ENCODE results near the gene TRMT1. TPM values are rescaled to one million over a fixed set of nuclear protein-coding genes. Genes with fewer than 3 reads are reported as not detected.

The TRMT1 gene
- total and polyA plus RNA-seq, 2 of the 8 experiments (the other 6 are each of a cell fraction or from before 2014, with no cell fraction given) = 77.4 to 99.3 TPM

DNA sequence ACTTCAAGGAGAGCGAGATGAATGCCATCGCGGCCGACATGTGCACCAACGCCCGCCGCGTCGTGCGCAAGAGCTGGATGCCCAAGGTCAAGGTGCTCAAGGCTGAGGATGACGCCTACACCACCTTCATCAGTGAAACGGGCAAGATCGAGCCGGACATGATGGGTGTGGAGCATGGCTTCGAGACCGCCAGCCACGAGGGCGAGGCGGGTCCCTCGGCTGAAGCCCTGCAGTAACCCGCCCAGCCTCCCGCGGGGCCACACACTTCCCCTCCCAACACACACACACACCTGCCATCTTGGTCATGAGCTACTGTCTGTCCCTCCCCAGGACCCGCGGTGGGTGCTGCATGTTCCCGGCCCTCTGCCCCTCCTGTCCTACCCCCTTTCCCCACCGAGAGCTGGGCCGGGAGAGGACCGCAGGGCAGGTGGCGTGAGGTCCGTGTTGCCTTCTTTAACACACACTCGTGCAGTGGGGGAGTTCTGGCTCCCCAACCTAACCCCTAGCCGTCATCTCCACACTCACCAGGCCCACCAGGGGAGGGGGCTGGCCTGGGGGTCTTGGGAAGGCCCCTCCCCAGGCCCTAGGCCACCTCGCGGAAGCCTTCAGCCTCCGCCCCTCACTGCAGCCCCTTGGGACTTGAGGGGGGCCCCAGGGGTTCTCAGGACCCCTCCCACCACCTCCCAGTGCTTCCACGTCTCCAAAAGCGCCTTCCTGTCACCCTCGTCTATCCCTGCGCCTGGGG lies 21.8 kb upstream of the TRMT1 start (continued):
- TF ChIP-seq, protein P1, sequence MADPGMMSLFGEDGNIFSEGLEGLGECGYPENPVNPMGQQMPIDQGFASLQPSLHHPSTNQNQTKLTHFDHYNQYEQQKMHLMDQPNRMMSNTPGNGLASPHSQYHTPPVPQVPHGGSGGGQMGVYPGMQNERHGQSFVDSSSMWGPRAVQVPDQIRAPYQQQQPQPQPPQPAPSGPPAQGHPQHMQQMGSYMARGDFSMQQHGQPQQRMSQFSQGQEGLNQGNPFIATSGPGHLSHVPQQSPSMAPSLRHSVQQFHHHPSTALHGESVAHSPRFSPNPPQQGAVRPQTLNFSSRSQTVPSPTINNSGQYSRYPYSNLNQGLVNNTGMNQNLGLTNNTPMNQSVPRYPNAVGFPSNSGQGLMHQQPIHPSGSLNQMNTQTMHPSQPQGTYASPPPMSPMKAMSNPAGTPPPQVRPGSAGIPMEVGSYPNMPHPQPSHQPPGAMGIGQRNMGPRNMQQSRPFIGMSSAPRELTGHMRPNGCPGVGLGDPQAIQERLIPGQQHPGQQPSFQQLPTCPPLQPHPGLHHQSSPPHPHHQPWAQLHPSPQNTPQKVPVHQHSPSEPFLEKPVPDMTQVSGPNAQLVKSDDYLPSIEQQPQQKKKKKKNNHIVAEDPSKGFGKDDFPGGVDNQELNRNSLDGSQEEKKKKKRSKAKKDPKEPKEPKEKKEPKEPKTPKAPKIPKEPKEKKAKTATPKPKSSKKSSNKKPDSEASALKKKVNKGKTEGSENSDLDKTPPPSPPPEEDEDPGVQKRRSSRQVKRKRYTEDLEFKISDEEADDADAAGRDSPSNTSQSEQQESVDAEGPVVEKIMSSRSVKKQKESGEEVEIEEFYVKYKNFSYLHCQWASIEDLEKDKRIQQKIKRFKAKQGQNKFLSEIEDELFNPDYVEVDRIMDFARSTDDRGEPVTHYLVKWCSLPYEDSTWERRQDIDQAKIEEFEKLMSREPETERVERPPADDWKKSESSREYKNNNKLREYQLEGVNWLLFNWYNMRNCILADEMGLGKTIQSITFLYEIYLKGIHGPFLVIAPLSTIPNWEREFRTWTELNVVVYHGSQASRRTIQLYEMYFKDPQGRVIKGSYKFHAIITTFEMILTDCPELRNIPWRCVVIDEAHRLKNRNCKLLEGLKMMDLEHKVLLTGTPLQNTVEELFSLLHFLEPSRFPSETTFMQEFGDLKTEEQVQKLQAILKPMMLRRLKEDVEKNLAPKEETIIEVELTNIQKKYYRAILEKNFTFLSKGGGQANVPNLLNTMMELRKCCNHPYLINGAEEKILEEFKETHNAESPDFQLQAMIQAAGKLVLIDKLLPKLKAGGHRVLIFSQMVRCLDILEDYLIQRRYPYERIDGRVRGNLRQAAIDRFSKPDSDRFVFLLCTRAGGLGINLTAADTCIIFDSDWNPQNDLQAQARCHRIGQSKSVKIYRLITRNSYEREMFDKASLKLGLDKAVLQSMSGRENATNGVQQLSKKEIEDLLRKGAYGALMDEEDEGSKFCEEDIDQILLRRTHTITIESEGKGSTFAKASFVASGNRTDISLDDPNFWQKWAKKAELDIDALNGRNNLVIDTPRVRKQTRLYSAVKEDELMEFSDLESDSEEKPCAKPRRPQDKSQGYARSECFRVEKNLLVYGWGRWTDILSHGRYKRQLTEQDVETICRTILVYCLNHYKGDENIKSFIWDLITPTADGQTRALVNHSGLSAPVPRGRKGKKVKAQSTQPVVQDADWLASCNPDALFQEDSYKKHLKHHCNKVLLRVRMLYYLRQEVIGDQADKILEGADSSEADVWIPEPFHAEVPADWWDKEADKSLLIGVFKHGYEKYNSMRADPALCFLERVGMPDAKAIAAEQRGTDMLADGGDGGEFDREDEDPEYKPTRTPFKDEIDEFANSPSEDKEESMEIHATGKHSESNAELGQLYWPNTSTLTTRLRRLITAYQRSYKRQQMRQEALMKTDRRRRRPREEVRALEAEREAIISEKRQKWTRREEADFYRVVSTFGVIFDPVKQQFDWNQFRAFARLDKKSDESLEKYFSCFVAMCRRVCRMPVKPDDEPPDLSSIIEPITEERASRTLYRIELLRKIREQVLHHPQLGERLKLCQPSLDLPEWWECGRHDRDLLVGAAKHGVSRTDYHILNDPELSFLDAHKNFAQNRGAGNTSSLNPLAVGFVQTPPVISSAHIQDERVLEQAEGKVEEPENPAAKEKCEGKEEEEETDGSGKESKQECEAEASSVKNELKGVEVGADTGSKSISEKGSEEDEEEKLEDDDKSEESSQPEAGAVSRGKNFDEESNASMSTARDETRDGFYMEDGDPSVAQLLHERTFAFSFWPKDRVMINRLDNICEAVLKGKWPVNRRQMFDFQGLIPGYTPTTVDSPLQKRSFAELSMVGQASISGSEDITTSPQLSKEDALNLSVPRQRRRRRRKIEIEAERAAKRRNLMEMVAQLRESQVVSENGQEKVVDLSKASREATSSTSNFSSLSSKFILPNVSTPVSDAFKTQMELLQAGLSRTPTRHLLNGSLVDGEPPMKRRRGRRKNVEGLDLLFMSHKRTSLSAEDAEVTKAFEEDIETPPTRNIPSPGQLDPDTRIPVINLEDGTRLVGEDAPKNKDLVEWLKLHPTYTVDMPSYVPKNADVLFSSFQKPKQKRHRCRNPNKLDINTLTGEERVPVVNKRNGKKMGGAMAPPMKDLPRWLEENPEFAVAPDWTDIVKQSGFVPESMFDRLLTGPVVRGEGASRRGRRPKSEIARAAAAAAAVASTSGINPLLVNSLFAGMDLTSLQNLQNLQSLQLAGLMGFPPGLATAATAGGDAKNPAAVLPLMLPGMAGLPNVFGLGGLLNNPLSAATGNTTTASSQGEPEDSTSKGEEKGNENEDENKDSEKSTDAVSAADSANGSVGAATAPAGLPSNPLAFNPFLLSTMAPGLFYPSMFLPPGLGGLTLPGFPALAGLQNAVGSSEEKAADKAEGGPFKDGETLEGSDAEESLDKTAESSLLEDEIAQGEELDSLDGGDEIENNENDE (IDR thresholded peaks at IDR 0.05; ENCODE audit: insufficient replicate concordance, low read length) = no peak
- TF ChIP-seq, protein P2, sequence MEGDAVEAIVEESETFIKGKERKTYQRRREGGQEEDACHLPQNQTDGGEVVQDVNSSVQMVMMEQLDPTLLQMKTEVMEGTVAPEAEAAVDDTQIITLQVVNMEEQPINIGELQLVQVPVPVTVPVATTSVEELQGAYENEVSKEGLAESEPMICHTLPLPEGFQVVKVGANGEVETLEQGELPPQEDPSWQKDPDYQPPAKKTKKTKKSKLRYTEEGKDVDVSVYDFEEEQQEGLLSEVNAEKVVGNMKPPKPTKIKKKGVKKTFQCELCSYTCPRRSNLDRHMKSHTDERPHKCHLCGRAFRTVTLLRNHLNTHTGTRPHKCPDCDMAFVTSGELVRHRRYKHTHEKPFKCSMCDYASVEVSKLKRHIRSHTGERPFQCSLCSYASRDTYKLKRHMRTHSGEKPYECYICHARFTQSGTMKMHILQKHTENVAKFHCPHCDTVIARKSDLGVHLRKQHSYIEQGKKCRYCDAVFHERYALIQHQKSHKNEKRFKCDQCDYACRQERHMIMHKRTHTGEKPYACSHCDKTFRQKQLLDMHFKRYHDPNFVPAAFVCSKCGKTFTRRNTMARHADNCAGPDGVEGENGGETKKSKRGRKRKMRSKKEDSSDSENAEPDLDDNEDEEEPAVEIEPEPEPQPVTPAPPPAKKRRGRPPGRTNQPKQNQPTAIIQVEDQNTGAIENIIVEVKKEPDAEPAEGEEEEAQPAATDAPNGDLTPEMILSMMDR (IDR thresholded peaks at IDR 0.05; ENCODE audit: control extremely low read depth in 1 of 3, insufficient read depth in 1 of 3, low read depth in 1 of 3, low read length in 3 of 3) = no peak
- TF ChIP-seq PHF8 (conservative IDR thresholded peaks at IDR 0.05; ENCODE audit: low read depth, low read length) (no peak), POLR2A (IDR thresholded peaks at IDR 0.05; ENCODE audit: control extremely low read depth in 1 of 2, low read depth in 2 of 2, low read length in 2 of 2) (no peak), GABPA (IDR thresholded peaks at IDR 0.05; ENCODE audit: borderline replicate concordance, insufficient read depth, low read length) (no peak), SRF (IDR thresholded peaks at IDR 0.05; ENCODE audit: low read depth, low read length) (no peak), CREB1 (IDR thresholded peaks at IDR 0.05) (no peak), POLR2AphosphoS5 (IDR thresholded peaks at IDR 0.05; ENCODE audit: low read depth, low read length) (no peak), SP2 (IDR thresholded peaks at IDR 0.05; ENCODE audit: low read length) (no peak)

All from H1 (cell line).